ENCODE measurements around the gene DRD1. TPM values are rescaled to one million over a fixed set of nuclear protein-coding genes. Genes with fewer than 3 reads are reported as not detected.

The DRD1 gene
- total RNA-seq, 1 donor from 2014 or later, result 0.58 TPM

- intact Hi-C loops (cut with DNase I), result no loop called here
- peaks cover 6% of the 10 kb centered on the region for H3K27me3 ChIP-seq
- ATAC-seq (no peak), DNase-seq (no peak)
- no peak overlapping the region for H3K4me3 ChIP-seq
- no peaks in the 10 kb centered on the region for H3K9me3 ChIP-seq
- TF ChIP-seq, protein P1, sequence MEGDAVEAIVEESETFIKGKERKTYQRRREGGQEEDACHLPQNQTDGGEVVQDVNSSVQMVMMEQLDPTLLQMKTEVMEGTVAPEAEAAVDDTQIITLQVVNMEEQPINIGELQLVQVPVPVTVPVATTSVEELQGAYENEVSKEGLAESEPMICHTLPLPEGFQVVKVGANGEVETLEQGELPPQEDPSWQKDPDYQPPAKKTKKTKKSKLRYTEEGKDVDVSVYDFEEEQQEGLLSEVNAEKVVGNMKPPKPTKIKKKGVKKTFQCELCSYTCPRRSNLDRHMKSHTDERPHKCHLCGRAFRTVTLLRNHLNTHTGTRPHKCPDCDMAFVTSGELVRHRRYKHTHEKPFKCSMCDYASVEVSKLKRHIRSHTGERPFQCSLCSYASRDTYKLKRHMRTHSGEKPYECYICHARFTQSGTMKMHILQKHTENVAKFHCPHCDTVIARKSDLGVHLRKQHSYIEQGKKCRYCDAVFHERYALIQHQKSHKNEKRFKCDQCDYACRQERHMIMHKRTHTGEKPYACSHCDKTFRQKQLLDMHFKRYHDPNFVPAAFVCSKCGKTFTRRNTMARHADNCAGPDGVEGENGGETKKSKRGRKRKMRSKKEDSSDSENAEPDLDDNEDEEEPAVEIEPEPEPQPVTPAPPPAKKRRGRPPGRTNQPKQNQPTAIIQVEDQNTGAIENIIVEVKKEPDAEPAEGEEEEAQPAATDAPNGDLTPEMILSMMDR (IDR thresholded peaks at IDR 0.05), result no peak
- no peaks in the 10 kb centered on the region for H3K4me1 ChIP-seq
- no peaks in the 10 kb centered on the region for H3K36me3 ChIP-seq
- H3K27ac ChIP-seq, result no peak overlapping the region
Measured at GRCh38 chr5:175472378-175472777, 28.4 kb upstream of the DRD1 start.

DNA sequence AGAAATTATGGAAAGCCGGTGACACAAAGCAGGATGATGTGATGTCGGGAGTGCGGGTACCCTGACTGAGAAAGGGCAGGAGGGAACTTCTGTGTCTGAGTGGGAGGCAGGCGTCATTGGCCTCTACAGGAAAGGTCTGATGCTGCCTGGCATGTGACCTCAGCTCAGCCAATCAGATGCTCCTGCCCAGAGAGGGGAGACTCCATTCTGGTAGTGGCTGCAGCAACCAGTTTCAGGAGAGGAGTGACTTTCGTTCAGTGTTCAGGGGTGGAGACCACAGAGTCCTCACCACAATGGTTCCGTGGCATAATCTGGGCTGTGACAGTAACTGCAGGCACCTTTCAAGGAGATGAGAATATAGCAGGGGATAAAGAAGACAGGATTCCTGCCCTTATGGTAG is 27.6 kb upstream of the DRD1 start:
- H3K9me3 ChIP-seq, result no peaks in the 10 kb centered on the region
- peaks cover 6% of the 10 kb centered on the region for H3K27me3 ChIP-seq
- intact Hi-C loops (cut with DNase I), result no loop called here
- H3K27ac ChIP-seq, result no peak overlapping the region
- H3K4me3 ChIP-seq, result no peak overlapping the region
- no peak for DNase-seq
- no peak for ATAC-seq
- H3K36me3 ChIP-seq, result no peaks in the 10 kb centered on the region
- no peaks in the 10 kb centered on the region for H3K4me1 ChIP-seq
- TF ChIP-seq, protein P1 (IDR thresholded peaks at IDR 0.05), result no peak

DNA sequence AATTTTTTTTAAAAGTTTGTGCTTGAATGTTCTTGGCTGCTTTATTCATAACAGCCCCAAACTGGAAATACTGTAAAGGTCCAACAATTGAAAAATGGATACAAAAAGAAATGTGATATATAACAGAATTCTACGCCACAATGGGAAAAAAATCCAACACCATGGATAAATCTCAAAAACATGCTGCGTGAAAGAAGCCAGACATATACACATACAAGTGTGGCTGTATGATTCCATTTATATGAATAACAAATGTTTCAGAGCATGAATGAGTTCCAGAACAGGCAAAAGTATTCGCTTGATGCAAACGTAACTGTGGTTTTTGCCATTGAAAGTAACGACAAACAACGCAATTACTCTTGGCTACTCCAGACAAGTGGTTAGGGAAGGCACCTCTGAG is 27.2 kb upstream of the DRD1 start:
- no peak overlapping the region for H3K4me3 ChIP-seq
- H3K27ac ChIP-seq, result no peak overlapping the region
- H3K9me3 ChIP-seq, result no peaks in the 10 kb centered on the region
- DNase-seq (no peak), ATAC-seq (no peak)
- H3K36me3 ChIP-seq, result no peaks in the 10 kb centered on the region
- TF ChIP-seq, protein P1 (IDR thresholded peaks at IDR 0.05), result no peak
- intact Hi-C loops (cut with DNase I), result no loop called here
- H3K4me1 ChIP-seq, result no peaks in the 10 kb centered on the region
- peaks cover 6% of the 10 kb centered on the region for H3K27me3 ChIP-seq

- Histone ChIP-seq H3K27ac (no peak overlapping the region), H3K36me3 (no peaks in the 10 kb centered on the region), H3K27me3 (peaks cover 6% of the 10 kb centered on the region), H3K4me3 (no peak overlapping the region), H3K9me3 (no peaks in the 10 kb centered on the region), H3K4me1 (no peaks in the 10 kb centered on the region)
- no peak for ATAC-seq
- intact Hi-C loops (cut with DNase I), result no loop called here
- DNase-seq, result no peak
- TF ChIP-seq, protein P1 (IDR thresholded peaks at IDR 0.05), result no peak
Measured at GRCh38 chr5:175470781-175471180, 26.8 kb upstream of the DRD1 start.

GRCh38 chr5:175469916-175470315 is 25.9 kb upstream of the DRD1 start:
- TF ChIP-seq, protein P1 (IDR thresholded peaks at IDR 0.05), result no peak
- DNase-seq (no peak), ATAC-seq (no peak)
- intact Hi-C loops (cut with DNase I), result no loop called here
- Histone ChIP-seq H3K9me3 (no peaks in the 10 kb centered on the region), H3K27me3 (peaks cover 6% of the 10 kb centered on the region), H3K4me1 (no peaks in the 10 kb centered on the region), H3K36me3 (no peaks in the 10 kb centered on the region), H3K4me3 (no peak overlapping the region), H3K27ac (no peak overlapping the region)

GRCh38 chr5:175468892-175469291 is 24.9 kb upstream of the DRD1 start:
- ATAC-seq (no peak), DNase-seq (no peak)

More at GRCh38 chr5:175468892-175469291, 24.9 kb upstream of the DRD1 start:
- intact Hi-C loops (cut with DNase I), result no loop called here
- no peaks in the 10 kb centered on the region for H3K9me3 ChIP-seq
- peaks cover 6% of the 10 kb centered on the region for H3K27me3 ChIP-seq
- no peak overlapping the region for H3K4me3 ChIP-seq
- H3K27ac ChIP-seq, result no peak overlapping the region
- TF ChIP-seq, protein P1 (IDR thresholded peaks at IDR 0.05), result no peak
- no peaks in the 10 kb centered on the region for H3K36me3 ChIP-seq
- peaks cover 4% of the 10 kb centered on the region for H3K4me1 ChIP-seq
